Natural killer cell (primary cell): ENCODE measurements around the gene PLCB4. TPM values are rescaled to one million over a fixed set of nuclear protein-coding genes. Genes with fewer than 3 reads are reported as not detected.

Experiments
- ATAC-seq, 3 donors: fragments of 150-1000 bp in 2 of 3; fragments of 200-7000 bp in 1 of 3; cut with Tn5 transposase; 1 replicate in 1 of 3; 2 replicates in 2 of 3; pipeline ENCODE4 v1.10.0; 2021; ENCODE audit warnings: mild to moderate bottlenecking in 2 of 3, moderate library complexity in 2 of 3
- DNase-seq, 2 donors: peaks; one replicate each; pipeline versions ENCODE4 v3.0.0 to v3.0.0-alpha.2; 2013 to 2021; ENCODE audit warnings: mixed read lengths in 1 of 2
- H3K27ac ChIP-seq: one replicate; pipeline ENCODE4 v1.5.1; 2013; ENCODE audit warnings: mild to moderate bottlenecking, low read length
- H3K27me3 ChIP-seq: one replicate; pipeline ENCODE4 v1.6.1; 2013; ENCODE audit warnings: low read length; ENCODE audit not compliant: control insufficient read depth, insufficient read depth
- H3K36me3 ChIP-seq: one replicate; pipeline ENCODE4 v1.6.1; 2013; ENCODE audit warnings: low read length; ENCODE audit not compliant: control insufficient read depth, insufficient read depth
- H3K4me1 ChIP-seq: one replicate; pipeline ENCODE4 v1.6.1; 2013; ENCODE audit warnings: low read length; ENCODE audit not compliant: control insufficient read depth, insufficient read depth
- H3K4me3 ChIP-seq: one replicate; pipeline ENCODE4 v1.5.1; 2013; ENCODE audit warnings: low read length
- H3K9me3 ChIP-seq: one replicate; pipeline ENCODE4 v1.6.1; 2013; ENCODE audit warnings: low read length; ENCODE audit not compliant: control insufficient read depth, insufficient read depth
- H3K27ac Mint-ChIP-seq, 2 donors: one replicate each; pipeline ENCODE4 v1.8.0; 2022; ENCODE audit warnings: mild to moderate bottlenecking in 2 of 2, mixed read lengths in 2 of 2, moderate library complexity in 1 of 2
- H3K27me3 Mint-ChIP-seq, 2 donors: one replicate each; pipeline ENCODE4 v1.8.0; 2022; ENCODE audit warnings: low read depth in 2 of 2, mixed read lengths in 2 of 2
- H3K36me3 Mint-ChIP-seq: one replicate; pipeline ENCODE4 v1.8.0; 2022; ENCODE audit warnings: mixed read lengths
- H3K4me1 Mint-ChIP-seq, 2 donors: one replicate each; pipeline ENCODE4 v1.8.0; 2022; ENCODE audit warnings: mixed read lengths in 2 of 2
- H3K4me3 Mint-ChIP-seq: one replicate; pipeline ENCODE4 v1.8.0; 2022; ENCODE audit warnings: mild to moderate bottlenecking, moderate library complexity, mixed read lengths
- H3K9me3 Mint-ChIP-seq, 2 donors: one replicate each; pipeline ENCODE4 v1.8.0; 2022; ENCODE audit warnings: mixed read lengths in 2 of 2
- WGBS: methylation state at CpG from one replicate; pipeline ENCODE4 v1.1.7; 2013; ENCODE audit warnings: missing lambda C conversion rate; ENCODE audit not compliant: insufficient coverage; 5-methylcytosine and 5-hydroxymethylcytosine counted together
- intact Hi-C: fragments of 100-400 bp; cut with micrococcal nuclease; formaldehyde crosslinking; loops from one replicate; pipeline ENCODE4 v1.14.2; 2022
- total RNA-seq, 4 donors: library from RNA; stranded (reverse); fragments of 120-200 nt in 1 of 4; gene quantifications; one replicate each; pipeline versions ENCODE4 v1.2.3 to v1.2.4, GENCODE V29; 2013 to 2022
- TF ChIP-seq, protein P1 (sequence below): fragments of 200-600 bp; IDR thresholded peaks from one replicate; pipeline ENCODE4 v1.8.0; 2022; ENCODE audit warnings: antibody characterized with exemption

PLCB4 gene
- total RNA-seq, 3 donors from 2014 or later (not counting 1 experiment from before 2014, with no cell fraction given): 0.05 to 0.40 TPM; not detected in 1

DNA sequence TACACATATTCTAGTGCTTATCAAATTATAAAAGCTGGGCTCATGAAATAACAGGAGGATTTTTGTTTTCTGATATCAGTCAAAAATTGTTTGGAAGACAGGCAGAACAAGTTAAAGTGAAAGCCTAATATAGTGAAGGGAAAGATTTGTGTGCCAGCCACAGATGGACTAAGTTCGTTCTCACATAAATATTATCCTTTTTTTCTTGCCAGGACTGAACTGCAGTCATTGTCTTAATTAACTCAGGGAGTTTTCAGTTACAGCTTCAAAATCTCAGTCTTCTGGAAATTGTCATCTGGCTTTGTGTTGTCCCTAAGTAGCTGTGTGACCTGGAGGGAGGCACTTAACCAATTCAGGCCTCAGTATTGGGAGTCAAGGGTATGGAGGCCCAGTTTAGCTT lies 40.7 kb downstream of the PLCB4 start:
- Mint-ChIP-seq H3K4me3 (no peak overlapping the region), H3K4me1 (no peaks in the 10 kb centered on the region), H3K27me3 (no peaks in the 10 kb centered on the region), H3K27ac (no peak overlapping the region), H3K36me3 (no peaks in the 10 kb centered on the region), H3K9me3 (peaks cover 0 to 4% of the 10 kb centered on the region in 2 donors)
- WGBS: 78% methylated on average over 1 of the region's 1 CpG
- H3K27ac ChIP-seq: no peak overlapping the region
- TF ChIP-seq, protein P1, sequence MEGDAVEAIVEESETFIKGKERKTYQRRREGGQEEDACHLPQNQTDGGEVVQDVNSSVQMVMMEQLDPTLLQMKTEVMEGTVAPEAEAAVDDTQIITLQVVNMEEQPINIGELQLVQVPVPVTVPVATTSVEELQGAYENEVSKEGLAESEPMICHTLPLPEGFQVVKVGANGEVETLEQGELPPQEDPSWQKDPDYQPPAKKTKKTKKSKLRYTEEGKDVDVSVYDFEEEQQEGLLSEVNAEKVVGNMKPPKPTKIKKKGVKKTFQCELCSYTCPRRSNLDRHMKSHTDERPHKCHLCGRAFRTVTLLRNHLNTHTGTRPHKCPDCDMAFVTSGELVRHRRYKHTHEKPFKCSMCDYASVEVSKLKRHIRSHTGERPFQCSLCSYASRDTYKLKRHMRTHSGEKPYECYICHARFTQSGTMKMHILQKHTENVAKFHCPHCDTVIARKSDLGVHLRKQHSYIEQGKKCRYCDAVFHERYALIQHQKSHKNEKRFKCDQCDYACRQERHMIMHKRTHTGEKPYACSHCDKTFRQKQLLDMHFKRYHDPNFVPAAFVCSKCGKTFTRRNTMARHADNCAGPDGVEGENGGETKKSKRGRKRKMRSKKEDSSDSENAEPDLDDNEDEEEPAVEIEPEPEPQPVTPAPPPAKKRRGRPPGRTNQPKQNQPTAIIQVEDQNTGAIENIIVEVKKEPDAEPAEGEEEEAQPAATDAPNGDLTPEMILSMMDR: no peak
- no peaks in the 10 kb centered on the region for H3K4me1 ChIP-seq
- H3K27me3 ChIP-seq: no peaks in the 10 kb centered on the region
- no peaks in the 10 kb centered on the region for H3K9me3 ChIP-seq
- H3K36me3 ChIP-seq: no peaks in the 10 kb centered on the region
- ATAC-seq: no peak
- DNase-seq: no peak
- no peak overlapping the region for H3K4me3 ChIP-seq
- intact Hi-C loops: no loop called here

DNA sequence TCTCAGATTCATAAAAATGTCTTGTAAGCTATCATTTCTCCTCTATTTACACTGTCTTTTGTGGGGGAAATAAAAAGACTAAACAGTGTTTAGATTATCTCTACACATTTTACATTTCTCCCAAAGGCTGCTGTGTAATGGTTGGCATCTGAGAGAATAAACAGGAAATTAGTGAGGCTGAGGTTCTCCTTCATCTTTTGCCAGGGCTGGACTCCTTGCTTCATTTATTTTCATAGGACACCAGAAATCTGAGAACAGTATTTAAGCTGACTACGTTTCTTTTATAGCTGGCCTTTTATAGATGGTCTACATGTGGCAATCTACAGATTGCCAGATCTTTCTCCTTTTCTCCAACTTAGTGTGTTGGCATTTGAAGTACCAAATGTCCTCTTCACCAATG lies 41.5 kb downstream of the PLCB4 start:
- Mint-ChIP-seq H3K4me3 (no peak overlapping the region), H3K27ac (no peak overlapping the region), H3K9me3 (peaks cover 0 to 2% of the 10 kb centered on the region in 2 donors), H3K4me1 (no peaks in the 10 kb centered on the region), H3K36me3 (no peaks in the 10 kb centered on the region), H3K27me3 (no peaks in the 10 kb centered on the region)
- Histone ChIP-seq H3K27ac (no peak overlapping the region), H3K4me1 (no peaks in the 10 kb centered on the region), H3K27me3 (no peaks in the 10 kb centered on the region), H3K36me3 (no peaks in the 10 kb centered on the region), H3K9me3 (no peaks in the 10 kb centered on the region), H3K4me3 (no peak overlapping the region)
- DNase-seq: no peak
- TF ChIP-seq, protein P1: no peak
- ATAC-seq: no peak
- intact Hi-C loops: no loop called here
- WGBS: 86% methylated on average over 1 of the region's 1 CpG

GRCh38 chr20:9110916-9111432 lies 42.1 kb downstream of the PLCB4 start:
- DNase-seq (no peak), ATAC-seq (no peak)
- WGBS: 72% methylated on average over 2 of the region's 3 CpGs
- no peak overlapping the region for H3K27ac ChIP-seq
- no peaks in the 10 kb centered on the region for H3K9me3 ChIP-seq
- no peak overlapping the region for H3K4me3 Mint-ChIP-seq
- no peaks in the 10 kb centered on the region for H3K27me3 Mint-ChIP-seq
- H3K36me3 Mint-ChIP-seq: no peaks in the 10 kb centered on the region
- TF ChIP-seq, protein P1: no peak
- H3K27me3 ChIP-seq: no peaks in the 10 kb centered on the region
- no peak overlapping the region for H3K27ac Mint-ChIP-seq
- intact Hi-C loops: no loop called here
- H3K4me1 ChIP-seq: no peaks in the 10 kb centered on the region
- no peak overlapping the region for H3K4me3 ChIP-seq
- no peaks in the 10 kb centered on the region for H3K36me3 ChIP-seq
- no peaks in the 10 kb centered on the region for H3K4me1 Mint-ChIP-seq
- H3K9me3 Mint-ChIP-seq: peaks cover 0 to 2% of the 10 kb centered on the region in 2 donors
